ENCODE measurements around the gene FOXN3. TPM values are rescaled to one million over a fixed set of nuclear protein-coding genes. Genes with fewer than 3 reads are reported as not detected.

Gene FOXN3
- total RNA-seq, 4 donors from 2014 or later = 66.1 to 130 (median 109) TPM

DNA sequence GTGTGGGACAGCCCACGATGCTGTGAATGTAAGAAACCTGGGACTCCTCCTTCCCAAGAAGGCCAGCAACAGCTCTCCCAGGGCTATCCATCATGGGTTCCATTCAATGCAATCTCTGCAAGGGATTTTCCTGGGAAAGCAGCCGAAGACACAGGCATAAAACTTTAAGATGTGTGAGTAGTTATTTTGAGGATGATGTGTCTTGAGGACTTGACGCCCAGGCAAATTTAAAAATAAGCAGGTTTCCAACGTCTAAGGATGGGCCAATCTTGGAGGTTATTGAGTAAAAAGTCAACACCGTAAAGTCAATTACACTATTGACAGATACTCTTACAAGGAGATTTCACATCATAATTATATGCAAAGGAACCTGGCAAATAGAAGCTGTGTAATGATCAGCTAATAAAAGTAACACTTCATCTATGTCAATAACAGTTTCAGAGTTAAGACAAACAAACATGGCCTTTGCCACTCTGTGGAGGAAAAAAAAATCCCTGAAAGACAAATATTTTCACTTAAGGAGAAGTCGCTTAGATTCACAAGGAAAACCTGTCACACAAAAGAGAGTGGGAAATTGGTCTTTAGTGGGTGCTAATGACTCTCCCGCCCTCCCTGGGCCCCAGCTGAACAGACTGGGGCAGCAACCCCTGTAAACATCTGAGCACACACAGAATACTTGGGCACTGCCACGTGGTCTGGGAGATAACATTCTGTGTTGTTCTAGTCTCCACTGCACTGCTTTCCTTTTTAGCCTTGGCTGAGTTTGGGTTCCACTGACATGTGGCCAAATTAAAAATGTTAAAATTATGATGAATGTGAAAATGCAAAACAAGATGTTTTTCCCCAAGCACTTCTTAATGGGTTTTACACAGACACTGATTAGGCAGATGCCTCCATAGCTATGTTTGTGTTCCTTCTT, 240.9 kb downstream of the FOXN3 start:
- H3K9me3 ChIP-seq = peaks cover 7 to 9% of the 10 kb centered on the region in 2 donors
- H3K27me3 ChIP-seq = no peaks in the 10 kb centered on the region
- DNase-seq = no peak
- peaks cover 0 to 8% (median 2%) of the 10 kb centered on the region in 4 donors for H3K4me1 ChIP-seq
- in situ Hi-C loops (cut with MboI; ENCODE audit: low pct_ligation_motif_present in 1 of 4, low pct_unique_long_range_greater_than_20kb in 1 of 4, low sequenced_read_pairs in 3 of 4) = loop anchor here in 3 of 4 donors (25.0 kb wide), 2 partner anchors 586 to 736 kb away; no protein-coding TSS in a partner anchor
- H3K27ac ChIP-seq = no peak overlapping the region
- 46 to 53% methylated on average over 6 to 8 of the region's 8 CpGs for WGBS, 2 donors (ENCODE audit: low coverage in 1 of 2)
- TF ChIP-seq POLR2A (IDR thresholded peaks at IDR 0.05) (no peak), POLR2AphosphoS5 (IDR thresholded peaks at IDR 0.05) (no peak), EP300 (IDR thresholded peaks at IDR 0.05; ENCODE audit: low read depth) (no peak)
- TF ChIP-seq, protein P1, sequence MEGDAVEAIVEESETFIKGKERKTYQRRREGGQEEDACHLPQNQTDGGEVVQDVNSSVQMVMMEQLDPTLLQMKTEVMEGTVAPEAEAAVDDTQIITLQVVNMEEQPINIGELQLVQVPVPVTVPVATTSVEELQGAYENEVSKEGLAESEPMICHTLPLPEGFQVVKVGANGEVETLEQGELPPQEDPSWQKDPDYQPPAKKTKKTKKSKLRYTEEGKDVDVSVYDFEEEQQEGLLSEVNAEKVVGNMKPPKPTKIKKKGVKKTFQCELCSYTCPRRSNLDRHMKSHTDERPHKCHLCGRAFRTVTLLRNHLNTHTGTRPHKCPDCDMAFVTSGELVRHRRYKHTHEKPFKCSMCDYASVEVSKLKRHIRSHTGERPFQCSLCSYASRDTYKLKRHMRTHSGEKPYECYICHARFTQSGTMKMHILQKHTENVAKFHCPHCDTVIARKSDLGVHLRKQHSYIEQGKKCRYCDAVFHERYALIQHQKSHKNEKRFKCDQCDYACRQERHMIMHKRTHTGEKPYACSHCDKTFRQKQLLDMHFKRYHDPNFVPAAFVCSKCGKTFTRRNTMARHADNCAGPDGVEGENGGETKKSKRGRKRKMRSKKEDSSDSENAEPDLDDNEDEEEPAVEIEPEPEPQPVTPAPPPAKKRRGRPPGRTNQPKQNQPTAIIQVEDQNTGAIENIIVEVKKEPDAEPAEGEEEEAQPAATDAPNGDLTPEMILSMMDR (IDR thresholded peaks at IDR 0.05) = no peak
- intact Hi-C loops (cut with DNase I; ENCODE audit: low total_unique reads) = loop anchor here (10.0 kb wide), 1 partner anchor 249 kb away; no protein-coding TSS in a partner anchor
- no peak overlapping the region for H3K4me3 ChIP-seq
- H3K36me3 ChIP-seq = peaks cover 0 to 14% (median 5%) of the 10 kb centered on the region in 4 donors

DNA sequence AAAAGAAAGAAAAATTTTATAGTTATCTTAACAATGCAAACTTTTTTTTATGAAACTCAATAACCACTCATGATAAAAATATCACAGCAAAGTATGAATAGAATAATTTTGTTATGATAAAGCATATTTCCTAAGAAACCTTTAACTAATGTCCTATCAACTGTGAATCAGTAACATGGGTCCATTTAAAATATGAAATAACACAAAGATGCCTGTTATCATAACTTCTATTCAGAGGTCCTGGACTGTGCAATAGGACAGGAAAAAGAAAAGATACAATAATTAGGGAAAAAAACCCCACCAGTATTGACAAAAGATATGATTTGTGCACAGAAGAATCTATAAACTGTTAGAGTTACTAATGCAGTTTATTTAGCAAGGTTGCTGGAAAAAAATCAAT, 245.4 kb downstream of the FOXN3 start:
- peaks cover 7 to 9% of the 10 kb centered on the region in 2 donors for H3K9me3 ChIP-seq

DNA sequence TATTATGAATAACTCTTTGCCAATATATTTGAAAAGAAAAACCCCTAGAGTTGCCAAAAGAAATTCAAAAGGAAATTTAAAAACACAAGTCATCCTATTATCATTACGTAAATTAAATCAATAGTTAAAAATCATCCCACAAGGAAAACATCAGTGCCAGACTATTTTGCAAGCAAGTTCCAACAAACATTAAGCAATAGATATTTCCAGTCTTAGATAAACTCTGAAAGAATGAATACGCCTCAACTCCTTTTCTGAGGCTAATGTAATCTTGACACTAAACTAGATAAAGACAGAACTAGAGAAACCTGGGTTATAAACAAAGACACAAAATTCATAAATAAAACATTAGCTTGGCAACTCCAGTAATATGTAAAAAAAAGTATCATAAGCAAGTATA, 245.9 kb downstream of the FOXN3 start:
- intact Hi-C loops (cut with DNase I; ENCODE audit: low total_unique reads) = loop anchor here (10.0 kb wide), 1 partner anchor 254 kb away; no protein-coding TSS in a partner anchor
- no peak overlapping the region for H3K4me3 ChIP-seq
- in situ Hi-C loops (cut with MboI; ENCODE audit: low pct_ligation_motif_present in 1 of 4, low pct_unique_long_range_greater_than_20kb in 1 of 4, low sequenced_read_pairs in 3 of 4) = loop anchor here in 1 of 4 donors (25.0 kb wide), 1 partner anchor 741 kb away; no protein-coding TSS in a partner anchor
- no peak for DNase-seq
- H3K27ac ChIP-seq = no peak overlapping the region
- peaks cover 0 to 14% (median 5%) of the 10 kb centered on the region in 4 donors for H3K36me3 ChIP-seq
- WGBS, 2 donors (ENCODE audit: low coverage in 1 of 2) = 83 to 84% methylated on average over 2 of the region's 2 CpGs
- H3K27me3 ChIP-seq = no peaks in the 10 kb centered on the region
- TF ChIP-seq, protein P1 (IDR thresholded peaks at IDR 0.05) = no peak
- TF ChIP-seq EP300 (IDR thresholded peaks at IDR 0.05; ENCODE audit: low read depth) = no peak
- no peak for TF ChIP-seq POLR2AphosphoS5 (IDR thresholded peaks at IDR 0.05)
- no peak for TF ChIP-seq POLR2A (IDR thresholded peaks at IDR 0.05)
- peaks cover 0 to 5% (median under 1%) of the 10 kb centered on the region in 4 donors for H3K4me1 ChIP-seq
- peaks cover 7 to 9% of the 10 kb centered on the region in 2 donors for H3K9me3 ChIP-seq

More for the DNA sequence above, 245.4 kb downstream of the FOXN3 start:
- no peak overlapping the region for H3K4me3 ChIP-seq
- H3K4me1 ChIP-seq = peaks cover 0 to 7% (median 2%) of the 10 kb centered on the region in 4 donors
- intact Hi-C loops (cut with DNase I; ENCODE audit: low total_unique reads) (loop anchor here (10.0 kb wide), 1 partner anchor 253 kb away; no protein-coding TSS in a partner anchor), in situ Hi-C loops (cut with MboI; ENCODE audit: low pct_ligation_motif_present in 1 of 4, low pct_unique_long_range_greater_than_20kb in 1 of 4, low sequenced_read_pairs in 3 of 4) (loop anchor here in 1 of 4 donors (25.0 kb wide), 1 partner anchor 741 kb away; no protein-coding TSS in a partner anchor)
- no peak for TF ChIP-seq EP300 (IDR thresholded peaks at IDR 0.05; ENCODE audit: low read depth)
- TF ChIP-seq, protein P1 (IDR thresholded peaks at IDR 0.05) = no peak
- TF ChIP-seq POLR2A (IDR thresholded peaks at IDR 0.05) = no peak
- no peak for TF ChIP-seq POLR2AphosphoS5 (IDR thresholded peaks at IDR 0.05)
- no peaks in the 10 kb centered on the region for H3K27me3 ChIP-seq
- no peak overlapping the region for H3K27ac ChIP-seq
- peaks cover 0 to 14% (median 5%) of the 10 kb centered on the region in 4 donors for H3K36me3 ChIP-seq
- no peak for DNase-seq

- intact Hi-C loops (cut with DNase I; ENCODE audit: low total_unique reads) (no loop called here), in situ Hi-C loops (cut with MboI; ENCODE audit: low pct_ligation_motif_present in 1 of 4, low pct_unique_long_range_greater_than_20kb in 1 of 4, low sequenced_read_pairs in 3 of 4) (loop anchor here in 1 of 4 donors (25.0 kb wide), 1 partner anchor 745 kb away; no protein-coding TSS in a partner anchor)
- H3K4me1 ChIP-seq = peaks cover 0 to 15% (median 0%) of the 10 kb centered on the region in 4 donors
- no peak for DNase-seq
- TF ChIP-seq POLR2AphosphoS5 (IDR thresholded peaks at IDR 0.05) (no peak), EP300 (IDR thresholded peaks at IDR 0.05; ENCODE audit: low read depth) (no peak), POLR2A (IDR thresholded peaks at IDR 0.05) (no peak)
- TF ChIP-seq, protein P1 (IDR thresholded peaks at IDR 0.05) = no peak
- no peak overlapping the region for H3K4me3 ChIP-seq
- peaks cover 0 to 9% (median 3%) of the 10 kb centered on the region in 4 donors for H3K36me3 ChIP-seq
- H3K27me3 ChIP-seq = no peaks in the 10 kb centered on the region
- 89 to 92% methylated on average over 6 of the region's 6 CpGs for whole genome bisulfite sequencing, 2 donors (ENCODE audit: low coverage in 1 of 2)
- H3K27ac ChIP-seq = no peak overlapping the region
- peaks cover 7 to 9% of the 10 kb centered on the region in 2 donors for H3K9me3 ChIP-seq
These were observed 249.3 kb downstream of the FOXN3 start for GRCh38 chr14:89167705-89168104.

All from transverse colon (tissue), 4 donors.